Measurements from ENCODE around the gene GYS2.

GRCh38 chr12:21516281-21516680 is 88.4 kb downstream of the GYS2 start:
- no peak for TF ChIP-seq CTCF (conservative IDR thresholded peaks at IDR 0.05; ENCODE audit: low read length)
- TF ChIP-seq EZH2phosphoT487 (IDR thresholded peaks at IDR 0.05; ENCODE audit: borderline replicate concordance) = no peak
